Mesenchymal stem cell (in vitro differentiated cells and primary cell): ENCODE data around the gene SC5D.

Source experiments
- DNase-seq: peaks from one replicate; pipeline ENCODE4 v3.0.0-alpha.2; 2013
- H2AFZ ChIP-seq: one replicate; pipeline ENCODE4 v1.6.1; 2013; ENCODE audit warnings: low read depth, mild to moderate bottlenecking, control low read depth, inconsistent platforms, low read length, moderate library complexity
- H2AK5ac ChIP-seq: 2 replicates; pipeline ENCODE4 v1.6.1; 2013; ENCODE audit warnings: low read length, moderate library complexity, mild to moderate bottlenecking, inconsistent platforms; ENCODE audit not compliant: severe bottlenecking
- H2BK120ac ChIP-seq: one replicate; pipeline ENCODE4 v1.6.1; 2013; ENCODE audit warnings: low read depth, mild to moderate bottlenecking, inconsistent platforms, low read length, moderate library complexity
- H2BK12ac ChIP-seq, 2 experiments: one replicate each; pipeline ENCODE4 v1.6.1; 2013; ENCODE audit warnings: inconsistent platforms in 2 of 2, low read length in 2 of 2, mild to moderate bottlenecking in 2 of 2, moderate library complexity in 2 of 2, control low read depth in 1 of 2
- H2BK15ac ChIP-seq: one replicate; pipeline ENCODE4 v1.6.1; 2013; ENCODE audit warnings: mild to moderate bottlenecking, low read depth, inconsistent platforms; ENCODE audit not compliant: poor library complexity, severe bottlenecking
- H2BK5ac ChIP-seq: 2 replicates; pipeline ENCODE4 v1.6.1; 2013; ENCODE audit warnings: low read depth, mild to moderate bottlenecking, low read length, control low read depth, inconsistent platforms; ENCODE audit not compliant: poor library complexity, severe bottlenecking
- H3K14ac ChIP-seq, 2 experiments: one replicate each; pipeline ENCODE4 v1.6.1; 2013; ENCODE audit warnings: inconsistent platforms in 2 of 2, low read length in 2 of 2, control low read depth in 1 of 2, mild to moderate bottlenecking in 1 of 2, moderate library complexity in 1 of 2
- H3K18ac ChIP-seq, 2 experiments: one replicate each; pipeline ENCODE4 v1.6.1; 2013; ENCODE audit warnings: inconsistent platforms in 2 of 2, low read length in 2 of 2, control low read depth in 1 of 2, low read depth in 1 of 2, mild to moderate bottlenecking in 1 of 2
- H3K23ac ChIP-seq, 2 experiments: one replicate each; pipeline ENCODE4 v1.6.1; 2013; ENCODE audit warnings: inconsistent platforms in 2 of 2, low read length in 2 of 2, mild to moderate bottlenecking in 2 of 2, moderate library complexity in 2 of 2, control low read depth in 1 of 2
- H3K27ac ChIP-seq: 2 replicates; pipeline ENCODE4 v1.5.1; 2013; ENCODE audit warnings: mild to moderate bottlenecking, moderate library complexity, low read length, control low read depth, inconsistent platforms; ENCODE audit not compliant: poor library complexity, severe bottlenecking
- H3K27me3 ChIP-seq, 2 experiments: 2 replicates each; pipeline versions ENCODE4 v1.6.1 to v1.7.0; 2013; ENCODE audit warnings: low read length in 2 of 2, mild to moderate bottlenecking in 2 of 2, moderate library complexity in 2 of 2, control low read depth in 1 of 2, inconsistent platforms in 1 of 2; ENCODE audit not compliant: control insufficient read depth in 1 of 2, insufficient read depth in 1 of 2
- H3K36me3 ChIP-seq, 2 experiments: 2 replicates each; pipeline versions ENCODE4 v1.6.1 to v1.7.0; 2013; ENCODE audit warnings: low read length in 2 of 2, control low read depth in 1 of 2, inconsistent platforms in 1 of 2, low read depth in 1 of 2, mild to moderate bottlenecking in 1 of 2; ENCODE audit not compliant: insufficient read depth in 2 of 2, control insufficient read depth in 1 of 2
- H3K4ac ChIP-seq, 2 experiments: one replicate each; pipeline ENCODE4 v1.6.1; 2013; ENCODE audit warnings: inconsistent platforms in 2 of 2, low read length in 2 of 2, mild to moderate bottlenecking in 2 of 2, moderate library complexity in 2 of 2, control low read depth in 1 of 2, low read depth in 1 of 2
- H3K4me1 ChIP-seq: 2 replicates; pipeline ENCODE4 v1.6.1; 2013; ENCODE audit warnings: low read depth, low read length, control low read depth; ENCODE audit not compliant: control insufficient read depth, insufficient read depth
- H3K4me2 ChIP-seq: 2 replicates; pipeline ENCODE4 v1.6.1; 2013; ENCODE audit warnings: low read length, mild to moderate bottlenecking, inconsistent platforms; ENCODE audit not compliant: poor library complexity, severe bottlenecking
- H3K4me3 ChIP-seq, 2 experiments: 2 replicates each; pipeline versions ENCODE4 v1.5.1 to v1.7.0; 2013; ENCODE audit warnings: low read length in 2 of 2, mild to moderate bottlenecking in 2 of 2, control low read depth in 1 of 2, low read depth in 1 of 2; ENCODE audit not compliant: insufficient read depth in 1 of 2
- H3K79me1 ChIP-seq: replicated peaks from 2 replicates; pipeline ENCODE4 v1.6.1; 2013; ENCODE audit warnings: mild to moderate bottlenecking, control low read depth, low read length, inconsistent platforms; ENCODE audit not compliant: poor library complexity, severe bottlenecking
- H3K9ac ChIP-seq: 2 replicates; pipeline ENCODE4 v1.7.0; 2013; ENCODE audit warnings: mild to moderate bottlenecking, low read length, moderate library complexity
- H3K9me3 ChIP-seq: 2 replicates; pipeline ENCODE4 v1.7.0; 2013; ENCODE audit warnings: mild to moderate bottlenecking, low read length; ENCODE audit not compliant: control insufficient read depth
- H4K8ac ChIP-seq: one replicate; pipeline ENCODE4 v1.6.1; 2013; ENCODE audit warnings: inconsistent platforms, mild to moderate bottlenecking, low read length, moderate library complexity
- H4K91ac ChIP-seq: one replicate; pipeline ENCODE4 v1.6.1; 2013; ENCODE audit warnings: mild to moderate bottlenecking, low read length, inconsistent platforms
- WGBS: methylation state at CpG from one replicate; pipeline ENCODE4 v1.1.7; 2013; ENCODE audit warnings: mixed read lengths; 5-methylcytosine and 5-hydroxymethylcytosine counted together

The SC5D gene

DNA sequence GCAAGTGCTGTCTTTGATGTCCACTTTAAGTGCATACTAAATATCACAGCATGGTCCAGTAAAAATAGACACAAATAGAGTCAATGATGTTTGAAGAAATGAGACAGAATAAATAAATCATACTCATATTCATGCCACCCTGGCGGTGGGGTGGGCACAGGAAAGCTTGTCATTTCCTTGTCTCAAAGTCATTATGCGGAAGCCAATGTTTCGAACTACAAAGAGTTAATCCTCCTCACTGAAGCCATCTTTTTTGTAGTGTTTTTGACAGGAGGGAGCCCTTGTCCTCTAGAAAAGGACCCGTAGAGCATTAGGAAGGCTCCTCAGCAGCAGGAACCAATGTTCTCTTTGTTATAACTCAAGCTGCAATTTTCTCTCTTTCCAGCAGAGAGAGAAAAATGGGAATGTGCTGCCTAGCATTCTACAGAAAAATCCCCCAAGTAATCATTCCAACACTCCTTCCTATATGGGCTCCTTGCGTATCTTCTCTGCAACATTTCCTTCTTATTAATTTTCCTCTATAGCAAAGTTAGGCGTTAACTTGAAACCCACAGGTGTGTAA lies 30.6 kb downstream of the SC5D start:
- Histone ChIP-seq H3K79me1 (no peaks in the 10 kb centered on the region), H3K9ac (no peak overlapping the region), H3K36me3 (no peaks in the 10 kb centered on the region), H3K27ac (no peak overlapping the region), H3K4me1 (no peaks in the 10 kb centered on the region), H3K27me3 (peaks cover 17 to 59% of the 10 kb centered on the region in 2 experiments), H2BK15ac (no peak overlapping the region), H3K4me2 (no peak overlapping the region), H3K4me3 (no peak overlapping the region), H3K18ac (no peak overlapping the region), H3K9me3 (no peaks in the 10 kb centered on the region), H2AFZ (no peak overlapping the region), H3K14ac (no peak overlapping the region), H4K91ac (no peak overlapping the region), H3K23ac (no peak overlapping the region), H2AK5ac (no peak overlapping the region), H2BK120ac (no peak overlapping the region), H4K8ac (no peak overlapping the region), H2BK5ac (no peak overlapping the region), H2BK12ac (no peak overlapping the region), H3K4ac (no peak overlapping the region)
- DNase-seq, result no peak
- 79% methylated on average over 5 of the region's 6 CpGs for WGBS

GRCh38 chr11:121326230-121326629 lies 33.7 kb downstream of the SC5D start:
- Histone ChIP-seq H3K4me1 (no peaks in the 10 kb centered on the region), H3K79me1 (no peaks in the 10 kb centered on the region), H3K9ac (no peak overlapping the region), H2AFZ (no peak overlapping the region), H3K23ac (no peak overlapping the region), H3K27ac (no peak overlapping the region), H3K4ac (no peak overlapping the region), H2BK120ac (no peak overlapping the region), H3K4me3 (no peak overlapping the region), H3K36me3 (no peaks in the 10 kb centered on the region), H3K9me3 (no peaks in the 10 kb centered on the region), H2AK5ac (no peak overlapping the region), H3K14ac (no peak overlapping the region), H3K27me3 (peaks cover 7 to 77% of the 10 kb centered on the region in 2 experiments), H4K91ac (no peak overlapping the region), H3K4me2 (no peak overlapping the region), H2BK12ac (no peak overlapping the region), H2BK15ac (no peak overlapping the region), H3K18ac (no peak overlapping the region), H4K8ac (no peak overlapping the region), H2BK5ac (no peak overlapping the region)
- WGBS, result 92% methylated on average over 4 of the region's 4 CpGs
- DNase-seq, result no peak

DNA sequence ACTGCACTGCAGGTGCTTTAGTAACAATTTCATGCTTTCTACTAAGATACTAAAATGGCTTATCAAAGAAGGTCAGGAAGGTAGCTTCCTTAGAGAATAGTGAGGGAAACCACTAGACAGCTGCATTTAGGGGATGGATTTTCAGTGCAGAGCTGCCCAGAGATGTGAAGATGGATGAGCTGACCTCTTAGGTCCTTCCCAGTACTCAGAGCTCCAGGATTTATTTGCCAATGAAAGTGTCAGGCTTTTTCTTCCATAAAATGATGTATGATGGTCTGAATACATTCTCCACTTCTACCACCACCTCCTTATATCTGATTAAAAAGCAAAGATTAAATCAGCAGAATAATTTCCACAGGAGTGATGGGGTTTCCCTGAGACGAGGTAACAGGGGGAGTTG lies 35.0 kb downstream of the SC5D start:
- H2AK5ac ChIP-seq, result no peak overlapping the region

DNA sequence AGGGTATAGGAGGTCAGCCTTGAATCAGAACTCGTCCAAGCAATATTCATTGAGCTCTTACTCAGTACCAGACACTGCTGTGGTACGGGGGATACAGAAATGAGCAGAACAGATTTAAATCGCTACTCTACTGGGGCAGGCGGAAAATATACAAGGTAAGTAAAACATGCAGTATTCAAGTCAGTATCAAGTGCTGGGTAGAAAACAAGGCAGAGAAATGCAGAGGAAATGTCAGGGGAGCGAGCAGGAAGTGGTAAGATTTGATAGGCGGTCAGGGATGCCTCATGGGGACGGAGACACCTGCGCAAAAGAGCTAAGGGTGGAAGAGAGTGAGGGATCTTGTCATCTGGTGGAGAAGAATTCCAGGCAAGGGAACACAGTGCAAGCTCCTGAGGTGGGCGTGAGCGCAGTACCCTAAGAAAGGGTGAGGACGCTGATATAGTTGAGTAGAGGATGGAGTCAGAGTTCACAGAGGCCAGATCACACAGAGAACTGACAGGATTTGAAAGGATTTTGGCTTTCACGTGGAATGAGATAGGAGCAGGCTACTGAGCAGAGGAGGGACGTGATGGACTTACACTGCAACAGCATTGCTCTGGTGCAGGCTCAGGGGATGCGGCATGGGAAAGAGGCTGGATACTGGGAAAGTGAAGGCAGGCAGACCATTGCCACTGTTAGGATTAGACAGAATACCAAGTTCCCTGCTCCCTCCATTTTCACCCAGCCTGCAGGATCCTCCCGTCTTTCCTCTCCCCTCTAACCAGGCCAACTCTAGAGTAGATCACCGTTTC lies 35.8 kb downstream of the SC5D start:
- Histone ChIP-seq H3K4ac (no peak overlapping the region), H3K4me1 (no peaks in the 10 kb centered on the region), H3K23ac (no peak overlapping the region), H4K8ac (no peak overlapping the region), H2BK120ac (no peak overlapping the region), H3K18ac (no peak overlapping the region), H3K9me3 (no peaks in the 10 kb centered on the region), H3K27me3 (peaks cover 0 to 74% of the 10 kb centered on the region in 2 experiments), H3K9ac (no peak overlapping the region), H2AK5ac (no peak overlapping the region), H3K79me1 (no peaks in the 10 kb centered on the region), H3K4me3 (no peak overlapping the region), H3K4me2 (no peak overlapping the region), H4K91ac (no peak overlapping the region), H2BK12ac (no peak overlapping the region), H2BK5ac (no peak overlapping the region), H3K27ac (no peak overlapping the region), H3K36me3 (no peaks in the 10 kb centered on the region), H3K14ac (no peak overlapping the region), H2BK15ac (no peak overlapping the region), H2AFZ (no peak overlapping the region)
- 80% methylated on average over 16 of the region's 16 CpGs for WGBS
- DNase-seq, result no peak

More for the DNA sequence above, 35.0 kb downstream of the SC5D start:
- Histone ChIP-seq H3K4ac (no peak overlapping the region), H3K23ac (no peak overlapping the region), H3K4me2 (no peak overlapping the region), H3K18ac (no peak overlapping the region), H3K9ac (no peak overlapping the region), H3K27me3 (peaks cover 0 to 77% of the 10 kb centered on the region in 2 experiments), H3K4me1 (no peaks in the 10 kb centered on the region), H2BK120ac (no peak overlapping the region), H2BK5ac (no peak overlapping the region), H3K14ac (no peak overlapping the region), H2BK15ac (no peak overlapping the region), H4K8ac (no peak overlapping the region), H4K91ac (no peak overlapping the region), H2AFZ (no peak overlapping the region), H2BK12ac (no peak overlapping the region), H3K9me3 (no peaks in the 10 kb centered on the region), H3K4me3 (no peak overlapping the region), H3K79me1 (no peaks in the 10 kb centered on the region), H3K36me3 (no peaks in the 10 kb centered on the region), H3K27ac (no peak overlapping the region)
- 91% methylated on average over 1 of the region's 1 CpG for WGBS
- DNase-seq, result no peak
